CD4-positive, alpha-beta T cell treated with Interleukin-12 subunit alpha and Interleukin-12 subunit beta, for 1 hour (primary cell): ENCODE results near the gene FAM163A.

Experiments used
- DNase-seq: peaks from one replicate; pipeline ENCODE4 v3.0.0-alpha.2; 2020

FAM163A gene

GRCh38 chr1:179753061-179753460 lies 10.0 kb downstream of the FAM163A start:
- DNase-seq = no peak

DNA sequence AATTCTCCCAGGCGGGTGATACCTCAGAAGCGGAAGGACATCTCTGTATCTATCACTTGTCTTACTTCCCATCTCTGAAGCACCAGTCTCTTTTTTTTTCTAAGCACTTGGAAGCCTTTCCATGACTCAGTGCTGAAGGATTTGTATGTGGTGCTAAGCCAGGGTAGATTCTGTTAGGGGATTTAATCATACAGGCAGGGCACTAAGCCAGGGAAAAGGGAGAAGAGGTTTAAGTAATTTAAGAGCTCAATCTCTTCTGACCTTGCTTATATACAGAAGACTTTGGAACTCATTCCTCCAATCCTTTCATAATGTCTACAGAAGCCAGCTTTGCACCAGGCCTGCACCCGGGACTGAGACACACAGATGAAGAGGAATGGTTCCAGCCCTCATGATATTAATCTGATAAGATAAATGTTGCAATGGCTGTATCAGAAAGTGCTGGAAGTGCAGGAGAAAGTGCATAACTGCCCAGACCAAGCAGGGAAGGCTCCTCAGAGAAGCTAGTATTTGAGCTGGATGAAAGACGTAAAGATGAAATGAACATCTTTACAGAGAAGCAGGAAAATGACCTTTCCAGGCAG lies 11.0 kb downstream of the FAM163A start:
- no peak for DNase-seq

DNA sequence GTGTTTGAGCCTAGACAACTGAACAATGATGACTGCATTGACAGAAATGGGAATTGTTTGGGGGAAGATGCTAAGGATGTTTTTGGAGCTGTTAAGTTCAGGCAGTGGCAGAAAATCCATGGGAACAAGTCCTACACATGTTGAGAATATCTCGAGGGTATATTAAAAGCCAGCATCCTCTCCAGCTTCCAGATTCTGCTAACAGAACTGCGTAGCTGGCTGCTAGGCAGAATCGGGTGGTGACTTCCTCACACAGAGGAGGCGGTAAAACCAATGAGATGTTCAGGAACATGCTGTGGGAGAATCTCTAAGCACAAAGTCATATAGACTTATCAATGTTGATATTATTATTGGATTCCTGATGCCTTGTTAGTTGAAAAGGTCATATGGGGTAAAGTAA lies 14.8 kb downstream of the FAM163A start:
- DNase-seq = no peak

DNA sequence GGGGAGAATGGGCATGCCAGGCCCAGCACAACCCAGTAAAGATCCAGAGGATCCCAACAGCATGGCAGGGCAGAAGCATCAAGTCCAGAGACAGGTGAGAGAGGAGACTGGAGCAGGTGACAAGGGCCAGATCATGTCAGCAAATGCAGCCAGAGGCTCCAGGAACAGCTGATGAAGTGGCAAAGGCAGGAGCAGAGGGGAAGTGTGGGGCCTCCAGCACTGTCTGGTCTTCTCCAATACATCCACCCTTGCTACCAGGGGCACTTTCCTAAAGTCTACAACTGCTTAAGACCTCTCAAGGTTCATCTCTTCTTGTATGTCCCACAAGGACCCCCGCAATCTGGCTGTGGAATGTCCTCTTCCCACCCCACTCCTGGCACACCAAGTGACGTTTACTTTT lies 17.4 kb downstream of the FAM163A start:
- DNase-seq = no peak

GRCh38 chr1:179761296-179761695 lies 18.2 kb downstream of the FAM163A start:
- DNase-seq = no peak

- DNase-seq = no peak
These were observed 19.0 kb downstream of the FAM163A start for GRCh38 chr1:179761846-179762640.

DNA sequence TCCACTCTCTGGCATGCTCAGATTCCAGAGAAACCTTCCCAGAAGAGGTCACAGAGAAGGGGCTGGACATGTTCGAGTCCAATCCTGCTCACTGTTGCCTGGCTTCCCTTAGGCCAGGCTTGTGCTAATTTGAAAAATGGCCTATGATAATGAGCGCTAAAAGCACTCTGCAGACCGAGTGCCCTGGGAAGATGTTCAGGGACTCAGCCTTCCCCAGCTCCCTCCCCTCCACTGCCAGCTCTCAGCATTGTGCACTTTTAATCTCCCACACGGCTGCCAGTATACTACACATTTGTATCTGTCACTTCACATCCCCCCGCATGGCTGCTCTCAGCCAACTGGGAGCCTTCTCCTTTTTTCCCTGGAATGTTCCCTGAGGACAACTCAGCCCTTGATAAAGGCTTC lies 24.1 kb downstream of the FAM163A start:
- DNase-seq = no peak

- DNase-seq = no peak
These were observed 24.9 kb downstream of the FAM163A start for GRCh38 chr1:179767996-179768395.

DNA sequence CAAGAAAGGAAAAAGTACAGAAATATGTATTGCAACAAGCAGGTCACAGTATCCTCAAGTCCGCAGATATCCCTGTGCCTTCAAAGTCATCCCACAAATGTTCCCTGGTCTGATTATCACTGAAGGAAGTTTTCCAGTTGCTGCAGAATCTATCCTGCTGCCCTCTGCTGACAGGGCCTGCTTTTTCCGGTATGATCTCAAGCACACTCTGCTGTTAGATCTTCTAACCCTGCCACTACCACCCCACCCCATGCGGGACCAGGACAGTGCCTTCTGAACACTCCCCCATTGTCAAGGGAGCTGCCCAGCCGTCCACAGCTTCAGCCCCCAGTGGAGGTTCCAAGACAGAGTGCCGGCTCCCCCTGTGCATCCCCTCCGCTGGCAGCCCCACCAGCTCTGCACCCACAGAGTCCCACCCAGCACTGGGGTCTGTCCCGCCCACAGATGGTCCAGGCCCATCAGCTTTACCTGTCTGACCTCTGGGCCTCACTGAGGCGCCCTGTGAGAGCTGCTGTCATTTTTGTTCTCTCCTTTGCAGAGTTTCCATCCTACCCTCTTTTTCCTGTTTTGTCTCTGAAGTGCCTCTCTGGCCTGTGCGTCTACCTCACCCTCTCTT lies 27.9 kb downstream of the FAM163A start:
- DNase-seq = no peak

GRCh38 chr1:179773264-179773663 lies 30.2 kb downstream of the FAM163A start:
- no peak for DNase-seq

- no peak for DNase-seq
These were observed 30.9 kb downstream of the FAM163A start for GRCh38 chr1:179774000-179774399.

DNA sequence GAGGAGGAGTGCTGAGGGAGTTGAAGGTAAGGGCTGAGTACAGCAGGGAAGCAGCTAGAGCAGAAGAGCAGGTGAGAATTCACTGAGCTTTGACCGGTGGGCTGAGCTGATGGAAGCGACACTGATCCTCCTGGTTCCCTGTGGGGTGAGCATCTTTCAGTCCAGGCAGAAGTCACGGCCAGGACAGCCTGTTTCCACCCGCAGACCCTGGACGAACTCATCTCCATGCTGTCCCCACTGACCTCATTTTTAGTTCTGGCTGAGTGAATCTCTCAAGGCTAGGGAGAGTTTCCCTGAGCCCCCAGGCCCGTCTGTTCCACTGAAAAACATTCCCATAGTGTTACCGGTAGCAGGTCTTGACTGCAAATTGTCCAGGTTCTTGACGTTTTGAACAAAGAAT lies 31.5 kb downstream of the FAM163A start:
- DNase-seq = no peak

DNA sequence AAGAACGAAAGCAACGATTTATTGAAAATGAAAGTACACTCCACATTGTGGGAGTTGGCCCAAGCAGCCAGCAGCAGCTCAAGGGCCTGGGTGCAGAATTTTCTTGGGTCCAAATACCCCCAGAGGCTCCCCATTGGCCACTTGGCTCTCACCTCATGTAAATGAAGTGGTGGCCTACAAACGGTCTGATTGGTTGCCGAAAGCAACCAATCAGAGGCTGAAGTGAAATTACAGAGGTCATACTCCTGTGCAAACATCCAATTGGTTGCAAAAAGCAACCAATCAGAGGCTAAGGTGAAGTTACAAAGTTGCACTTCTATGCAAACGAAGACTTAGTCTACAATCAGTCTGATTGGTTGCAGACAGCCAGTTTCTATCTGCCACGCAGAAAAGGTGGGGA lies 31.9 kb downstream of the FAM163A start:
- DNase-seq = no peak

DNA sequence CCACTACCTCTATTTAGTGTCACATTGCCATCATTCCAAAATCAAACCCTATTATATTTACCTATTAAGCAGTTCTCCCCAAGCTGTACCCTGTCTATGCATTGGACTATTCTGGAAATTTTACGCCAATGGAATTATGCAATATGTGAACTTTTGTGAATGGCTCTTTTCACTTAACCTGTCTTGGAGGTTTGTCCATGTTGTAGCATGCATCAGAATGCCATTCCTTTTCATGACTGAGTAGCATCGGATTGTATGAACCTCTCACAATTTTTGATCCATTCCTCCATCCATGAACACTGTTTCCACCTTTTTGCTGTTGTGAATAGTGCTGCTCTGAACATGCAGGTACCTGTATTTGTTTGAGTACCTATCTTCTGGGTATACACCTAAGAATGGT lies 33.7 kb downstream of the FAM163A start:
- DNase-seq = no peak

DNA sequence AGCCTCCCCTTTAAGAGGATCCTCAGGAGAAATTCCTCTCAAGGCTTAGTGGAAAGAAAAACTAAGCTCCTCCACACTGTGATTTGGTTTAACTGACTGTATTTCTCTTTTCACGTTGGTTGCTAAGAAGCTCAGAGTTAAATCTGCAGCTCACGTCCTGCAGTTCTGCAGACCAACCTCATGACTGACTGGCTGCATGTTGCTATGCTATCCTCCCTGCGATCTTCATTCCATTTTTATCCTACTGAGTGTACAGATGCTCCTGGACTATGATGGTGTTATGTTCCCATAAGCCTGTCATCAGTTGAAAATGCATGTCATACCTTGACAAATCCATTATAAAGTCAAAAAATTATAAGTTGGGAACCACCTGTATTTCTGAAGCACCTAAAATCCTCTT lies 34.6 kb downstream of the FAM163A start:
- no peak for DNase-seq

GRCh38 chr1:179779645-179780272 lies 36.7 kb downstream of the FAM163A start:
- DNase-seq = no peak

GRCh38 chr1:179781962-179782361 lies 38.9 kb downstream of the FAM163A start:
- no peak for DNase-seq

DNA sequence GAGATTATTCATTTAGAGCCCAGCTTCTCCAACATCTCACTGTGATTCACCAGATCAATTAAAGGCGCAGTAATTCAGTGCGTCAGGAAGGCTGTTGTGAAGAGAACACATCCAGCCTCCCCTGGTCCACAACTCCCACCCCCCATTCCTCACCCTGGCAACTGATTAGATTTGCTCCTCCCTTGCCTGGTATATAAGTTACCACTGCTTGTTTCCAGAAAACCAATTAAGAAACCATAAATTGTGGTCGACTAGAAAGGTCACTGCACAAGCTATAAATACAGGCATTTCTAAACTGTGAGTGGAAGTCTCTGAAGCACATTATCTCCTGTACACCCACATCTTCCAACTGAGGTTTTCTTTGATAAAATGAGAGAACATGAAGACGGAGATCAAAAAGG lies 41.9 kb downstream of the FAM163A start:
- DNase-seq = no peak

- no peak for DNase-seq
These were observed 42.6 kb downstream of the FAM163A start for GRCh38 chr1:179785728-179786127.

GRCh38 chr1:179786815-179787685 lies 44.0 kb downstream of the FAM163A start:
- no peak for DNase-seq

- no peak for DNase-seq
These were observed 45.2 kb downstream of the FAM163A start for GRCh38 chr1:179788259-179788658.

DNA sequence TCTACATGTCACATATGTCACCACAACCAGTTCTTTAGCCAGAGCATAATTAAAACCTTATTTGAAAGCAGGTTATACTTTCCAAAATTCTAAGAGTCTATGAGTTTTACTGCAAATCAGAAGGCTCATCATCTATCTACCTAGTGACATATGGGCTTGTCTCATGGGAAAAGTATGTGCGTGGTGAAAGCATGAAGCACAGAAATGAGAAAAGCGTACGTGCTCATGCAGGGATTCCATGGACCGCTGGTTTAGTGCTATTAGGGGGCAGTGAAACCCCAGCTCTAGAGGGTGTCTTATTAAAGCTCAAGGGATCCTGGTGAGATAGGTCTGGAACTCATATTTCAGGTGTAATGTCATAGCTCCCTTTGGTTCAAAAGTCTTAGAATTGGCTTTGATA lies 50.2 kb downstream of the FAM163A start:
- no peak for DNase-seq

- no peak for DNase-seq
These were observed 51.1 kb downstream of the FAM163A start for GRCh38 chr1:179794146-179794545.
